ENCODE results near the gene SMARCAL1.

- TF ChIP-seq POLR2AphosphoS5 (IDR thresholded peaks at IDR 0.05) (no peak), EP300 (IDR thresholded peaks at IDR 0.05) (no peak)
Measured at GRCh38 chr2:216500572-216500971, 88.3 kb downstream of the SMARCAL1 start.
